NB4 (cell line): Measurements from ENCODE around the gene FOXM1.

Experiments
- CTCF ChIP-seq: IDR thresholded peaks from one replicate; pipeline ENCODE4 v1.5.1; 2012; ENCODE audit warnings: low read depth, low read length
- MAX ChIP-seq: IDR thresholded peaks from 2 replicates; pipeline ENCODE4 v1.6.1; 2011; ENCODE audit warnings: low read depth, low read length
- POLR2A ChIP-seq: IDR thresholded peaks from 2 replicates; pipeline ENCODE4 v1.6.1; 2011; ENCODE audit warnings: mild to moderate bottlenecking; ENCODE audit not compliant: insufficient read length; ENCODE audit errors: extremely low read depth

- no peak for TF ChIP-seq CTCF
- TF ChIP-seq MAX, result peak; percentile 96
- peak; percentile 93 for TF ChIP-seq POLR2A
These were observed 64.4 kb downstream of the FOXM1 start, which contains the start of gene ITFG2 for GRCh38 chr12:2812290-2813213.
